ENCODE data around the gene UNC80.

- TF ChIP-seq, protein P1, sequence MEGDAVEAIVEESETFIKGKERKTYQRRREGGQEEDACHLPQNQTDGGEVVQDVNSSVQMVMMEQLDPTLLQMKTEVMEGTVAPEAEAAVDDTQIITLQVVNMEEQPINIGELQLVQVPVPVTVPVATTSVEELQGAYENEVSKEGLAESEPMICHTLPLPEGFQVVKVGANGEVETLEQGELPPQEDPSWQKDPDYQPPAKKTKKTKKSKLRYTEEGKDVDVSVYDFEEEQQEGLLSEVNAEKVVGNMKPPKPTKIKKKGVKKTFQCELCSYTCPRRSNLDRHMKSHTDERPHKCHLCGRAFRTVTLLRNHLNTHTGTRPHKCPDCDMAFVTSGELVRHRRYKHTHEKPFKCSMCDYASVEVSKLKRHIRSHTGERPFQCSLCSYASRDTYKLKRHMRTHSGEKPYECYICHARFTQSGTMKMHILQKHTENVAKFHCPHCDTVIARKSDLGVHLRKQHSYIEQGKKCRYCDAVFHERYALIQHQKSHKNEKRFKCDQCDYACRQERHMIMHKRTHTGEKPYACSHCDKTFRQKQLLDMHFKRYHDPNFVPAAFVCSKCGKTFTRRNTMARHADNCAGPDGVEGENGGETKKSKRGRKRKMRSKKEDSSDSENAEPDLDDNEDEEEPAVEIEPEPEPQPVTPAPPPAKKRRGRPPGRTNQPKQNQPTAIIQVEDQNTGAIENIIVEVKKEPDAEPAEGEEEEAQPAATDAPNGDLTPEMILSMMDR (IDR thresholded peaks at IDR 0.05), result no peak
- TF ChIP-seq POLR2A (IDR thresholded peaks at IDR 0.05), result no peak
Measured at GRCh38 chr2:209913786-209914345, 142.2 kb downstream of the UNC80 start.
